AG10803 (cell line): ENCODE measurements around the gene SERPINB6.
"Not testable (repeated sequence)": the region's sequence is repeated elsewhere in the genome, so short reads cannot be mapped to it uniquely, and the experiment has no call there.

Experiments
- DNase-seq: peaks from one replicate; pipeline ENCODE4 v3.0.0; 2010; ENCODE audit warnings: low read depth
- H3K4me3 ChIP-seq: 2 replicates; pipeline ENCODE4 v1.5.1; 2011; ENCODE audit warnings: mild to moderate bottlenecking, low read length, control low read depth
- CTCF ChIP-seq: conservative IDR thresholded peaks from 2 replicates; pipeline ENCODE4 v1.5.1; 2011; ENCODE audit warnings: mild to moderate bottlenecking, low read length, control low read depth, inconsistent platforms

Gene SERPINB6

DNA sequence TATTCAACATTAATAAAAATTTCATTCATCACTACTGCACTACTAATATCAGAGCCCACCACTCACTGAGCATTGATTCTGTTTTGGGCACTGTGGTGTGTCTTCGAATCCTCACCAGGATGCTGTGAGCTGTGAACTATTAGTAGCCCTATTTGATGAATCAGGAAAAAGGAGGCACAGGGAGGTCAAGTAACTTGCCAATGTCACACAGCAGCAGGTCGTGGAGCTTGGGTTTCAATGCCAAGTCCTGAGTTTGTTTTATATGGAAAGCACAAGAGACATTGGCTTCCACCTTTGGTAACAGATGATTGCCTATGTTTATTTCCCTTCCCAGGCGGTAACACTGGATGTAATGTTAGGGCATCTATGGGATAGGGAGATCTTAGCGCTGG lies 43.3 kb upstream of the SERPINB6 start:
- no peak for DNase-seq
- H3K4me3 ChIP-seq: no peak overlapping the region
- TF ChIP-seq CTCF: no peak

- no peak for DNase-seq
- TF ChIP-seq CTCF: no peak
- no peak overlapping the region for H3K4me3 ChIP-seq
Observed at GRCh38 chr6:3013901-3014674, 42.7 kb upstream of the SERPINB6 start.

DNA sequence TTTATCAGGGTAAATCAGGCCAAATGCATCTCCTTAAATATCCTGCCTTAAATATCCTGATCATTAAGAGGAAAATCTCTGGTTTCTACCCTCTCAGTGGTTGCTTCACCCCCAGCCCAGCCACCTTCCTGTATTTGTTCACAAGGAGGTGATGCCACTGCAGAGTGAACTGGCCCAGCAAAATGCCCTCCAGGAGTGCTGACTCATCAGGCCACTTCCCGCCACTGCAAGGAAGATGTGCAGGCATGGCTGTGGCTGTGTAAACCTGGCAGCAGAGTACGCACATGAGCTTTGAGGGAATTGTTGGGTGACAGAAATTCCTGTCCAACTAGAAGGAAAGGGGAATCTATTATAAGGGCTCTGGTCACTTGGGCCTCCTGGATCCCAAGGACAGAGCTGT lies 42.1 kb upstream of the SERPINB6 start:
- H3K4me3 ChIP-seq: no peak overlapping the region
- DNase-seq: peak; percentile 43
- TF ChIP-seq CTCF: no peak

- no peak overlapping the region for H3K4me3 ChIP-seq
- no peak for DNase-seq
- no peak for TF ChIP-seq CTCF
Observed at GRCh38 chr6:3011592-3011991, 40.2 kb upstream of the SERPINB6 start.

DNA sequence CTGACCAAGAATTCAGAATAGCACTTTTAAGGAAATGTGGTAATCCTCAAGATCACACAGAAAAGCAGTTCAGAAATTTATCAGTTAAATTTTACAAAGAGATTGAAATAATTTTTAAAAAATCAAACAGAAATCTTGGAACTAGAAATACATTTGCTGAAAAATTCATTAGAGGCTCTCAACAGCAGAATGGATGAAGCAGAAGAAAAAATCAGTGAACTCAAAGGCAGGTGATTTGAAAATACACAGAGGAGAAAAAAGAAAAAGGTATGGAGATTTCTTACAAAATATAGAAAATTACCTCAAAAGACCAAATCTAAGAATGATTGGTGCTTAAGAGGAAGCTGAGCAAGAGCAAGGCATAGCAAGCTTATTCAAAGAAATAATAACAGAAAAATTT lies 39.8 kb upstream of the SERPINB6 start:
- DNase-seq: no peak
- no peak overlapping the region for H3K4me3 ChIP-seq
- no peak for TF ChIP-seq CTCF

GRCh38 chr6:3009930-3010329 lies 38.6 kb upstream of the SERPINB6 start:
- TF ChIP-seq CTCF: no peak
- no peak overlapping the region for H3K4me3 ChIP-seq
- DNase-seq: no peak

- not testable (repeated sequence) for H3K4me3 ChIP-seq, DNase-seq
Observed at GRCh38 chr6:3008712-3009265, 37.4 kb upstream of the SERPINB6 start.
